ENCODE measurements around the gene ZBTB40. TPM values are rescaled to one million over a fixed set of nuclear protein-coding genes. Genes with fewer than 3 reads are reported as not detected.

Gene ZBTB40
- total and polyA plus RNA-seq, 4 donors = 2.1 to 11.2 (median 4.6) TPM

- Histone ChIP-seq H3K36me3 (ENCODE audit: control insufficient read depth in 4 of 4, insufficient read depth in 3 of 4, low read depth in 1 of 4, low read length in 3 of 4) (peaks cover 1 to 19% (median 10%) of the 10 kb centered on the region in 4 donors), H3K27ac (ENCODE audit: low read depth in 1 of 2, low read length in 2 of 2) (no peak overlapping the region), H3K4me3 (ENCODE audit: low read depth in 1 of 3, low read length in 3 of 3) (no peak overlapping the region), H3K9ac (ENCODE audit: low read depth in 1 of 2, low read length in 2 of 2) (no peak overlapping the region), H3K27me3 (ENCODE audit: control insufficient read depth in 4 of 4, insufficient read depth in 4 of 4, low read length in 3 of 4) (no peaks in the 10 kb centered on the region), H3K9me3 (ENCODE audit: control insufficient read depth in 4 of 4, low read length in 3 of 4) (no peaks in the 10 kb centered on the region), H3K4me1 (ENCODE audit: control insufficient read depth in 4 of 4, insufficient read depth in 4 of 4, low read length in 3 of 4) (peaks cover 0 to 19% (median 18%) of the 10 kb centered on the region in 4 donors)
- TF ChIP-seq MAX (IDR thresholded peaks at IDR 0.05) (no peak), CTCF (IDR thresholded peaks at IDR 0.05; ENCODE audit: low read depth, low read length, missing input control) (no peak), RAD21 (IDR thresholded peaks at IDR 0.05) (no peak), FOXA1 (IDR thresholded peaks at IDR 0.05) (no peak), SP1 (IDR thresholded peaks at IDR 0.05) (no peak), YY1 (IDR thresholded peaks at IDR 0.05) (no peak), HNF4G (IDR thresholded peaks at IDR 0.05) (no peak), ATF3 (IDR thresholded peaks at IDR 0.05) (no peak)
- no peak for DNase-seq (ENCODE audit: low spot score)
- 96% methylated on average over 1 of the region's 1 CpG for WGBS
Observed at GRCh38 chr1:22502202-22502601, 50.6 kb downstream of the ZBTB40 start.

- no peak for DNase-seq (ENCODE audit: low spot score)
- no peak overlapping the region for H3K9ac ChIP-seq (ENCODE audit: low read depth in 1 of 2, low read length in 2 of 2)
- 33% methylated on average over 2 of the region's 2 CpGs for WGBS
- TF ChIP-seq JUND (IDR thresholded peaks at IDR 0.05) (no peak), HNF4A (conservative IDR thresholded peaks at IDR 0.05) (peak; percentile 49 to 51), SP1 (IDR thresholded peaks at IDR 0.05) (no peak), CTCF (IDR thresholded peaks at IDR 0.05; ENCODE audit: low read depth, low read length, missing input control) (no peak), TAF1 (conservative IDR thresholded peaks at IDR 0.05) (no peak), FOXA1 (IDR thresholded peaks at IDR 0.05) (no peak), YY1 (IDR thresholded peaks at IDR 0.05) (peak; percentile 22), RAD21 (IDR thresholded peaks at IDR 0.05) (no peak), ATF3 (IDR thresholded peaks at IDR 0.05) (no peak), FOXA2 (IDR thresholded peaks at IDR 0.05) (no peak)
- no peaks in the 10 kb centered on the region for H3K9me3 ChIP-seq (ENCODE audit: control insufficient read depth in 4 of 4, low read length in 3 of 4)
- H3K27me3 ChIP-seq (ENCODE audit: control insufficient read depth in 4 of 4, insufficient read depth in 4 of 4, low read length in 3 of 4) = no peaks in the 10 kb centered on the region
- peaks cover 0 to 19% (median 18%) of the 10 kb centered on the region in 4 donors for H3K4me1 ChIP-seq (ENCODE audit: control insufficient read depth in 4 of 4, insufficient read depth in 4 of 4, low read length in 3 of 4)
- peak overlapping the region in 1 of 2 donors; percentile 13 for H3K27ac ChIP-seq (ENCODE audit: low read depth in 1 of 2, low read length in 2 of 2)
- peaks cover 3 to 35% (median 15%) of the 10 kb centered on the region in 4 donors for H3K36me3 ChIP-seq (ENCODE audit: control insufficient read depth in 4 of 4, insufficient read depth in 3 of 4, low read depth in 1 of 4, low read length in 3 of 4)
- H3K4me3 ChIP-seq (ENCODE audit: low read depth in 1 of 3, low read length in 3 of 3) = no peak overlapping the region
Observed at GRCh38 chr1:22503721-22504410, 52.2 kb downstream of the ZBTB40 start.
